Pons (tissue), 1 donor: ENCODE measurements around the gene PANK4.

Experiments
- DNase-seq: peaks from one replicate; pipeline ENCODE4 v3.0.0-alpha.2; 2016; ENCODE audit warnings: low spot score

Gene PANK4

DNA sequence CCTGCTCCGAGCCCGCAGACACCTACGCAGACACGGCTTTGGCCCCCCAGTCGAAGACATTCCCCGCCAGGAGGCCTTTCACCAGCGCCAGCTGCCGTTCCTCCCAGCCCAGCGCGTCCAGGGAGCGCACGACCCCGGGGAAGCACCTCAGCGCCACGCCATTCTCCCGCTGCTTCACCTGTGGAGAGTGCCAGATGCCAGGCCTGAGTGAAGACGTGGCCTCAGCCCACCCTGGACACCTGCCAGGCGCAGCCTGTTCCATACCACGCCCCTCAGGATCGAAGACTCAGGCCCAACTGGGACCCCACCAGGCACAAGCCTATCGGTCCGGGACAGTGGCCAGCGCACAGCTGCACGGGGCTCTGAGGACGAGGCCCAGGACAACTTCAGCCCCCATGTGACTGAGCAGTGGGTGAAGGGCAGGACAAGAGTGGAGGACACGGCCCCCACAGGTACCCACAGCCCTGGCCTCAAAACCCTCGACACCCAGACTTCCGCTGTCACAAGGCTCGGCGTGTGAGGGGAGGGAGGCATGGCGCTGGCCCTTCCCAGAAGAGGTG, 13.5 kb downstream of the PANK4 start:
- no peak for DNase-seq

DNA sequence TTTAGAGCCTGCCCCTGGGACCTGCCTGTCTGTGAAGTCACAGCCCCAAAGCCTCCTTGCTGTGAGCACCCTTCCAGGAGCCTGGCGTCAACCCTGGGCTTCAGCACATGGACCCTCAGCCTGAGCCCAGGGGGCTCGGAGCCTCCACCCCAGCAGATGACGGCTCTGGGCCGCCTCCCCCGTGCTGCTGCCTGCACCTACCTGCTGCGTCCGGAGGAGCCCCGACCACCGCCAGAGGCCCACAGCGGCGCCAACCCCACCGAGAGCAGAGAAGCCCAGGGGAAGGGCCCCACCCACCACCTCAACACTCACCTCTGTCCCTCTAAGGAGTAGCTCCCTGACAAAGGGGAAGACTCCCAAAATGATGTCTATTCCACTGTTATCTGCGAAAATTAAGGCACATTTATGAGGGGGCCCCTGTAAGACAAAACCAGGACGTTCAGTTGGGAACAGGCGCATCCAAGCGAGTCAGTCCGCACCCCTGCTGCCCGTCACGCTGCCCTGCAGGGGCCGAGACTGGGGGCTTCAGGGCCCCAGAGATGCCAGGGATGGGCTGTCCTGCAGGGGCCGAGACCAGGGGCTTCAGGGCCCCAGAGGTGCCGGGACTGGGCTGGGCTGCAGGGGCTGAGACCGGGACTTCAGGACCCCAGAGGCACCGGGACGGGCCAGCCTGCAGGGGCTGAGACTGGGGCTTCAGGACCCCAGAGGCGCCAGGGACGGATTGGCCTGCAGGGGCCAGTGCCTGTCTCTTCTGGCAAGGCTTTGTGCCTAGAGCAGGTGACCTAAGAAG, 15.8 kb downstream of the PANK4 start:
- no peak for DNase-seq

- no peak for DNase-seq
Measured at GRCh38 chr1:2509589-2509988, 16.8 kb downstream of the PANK4 start.

GRCh38 chr1:2508751-2509150, 17.6 kb downstream of the PANK4 start:
- no peak for DNase-seq

DNA sequence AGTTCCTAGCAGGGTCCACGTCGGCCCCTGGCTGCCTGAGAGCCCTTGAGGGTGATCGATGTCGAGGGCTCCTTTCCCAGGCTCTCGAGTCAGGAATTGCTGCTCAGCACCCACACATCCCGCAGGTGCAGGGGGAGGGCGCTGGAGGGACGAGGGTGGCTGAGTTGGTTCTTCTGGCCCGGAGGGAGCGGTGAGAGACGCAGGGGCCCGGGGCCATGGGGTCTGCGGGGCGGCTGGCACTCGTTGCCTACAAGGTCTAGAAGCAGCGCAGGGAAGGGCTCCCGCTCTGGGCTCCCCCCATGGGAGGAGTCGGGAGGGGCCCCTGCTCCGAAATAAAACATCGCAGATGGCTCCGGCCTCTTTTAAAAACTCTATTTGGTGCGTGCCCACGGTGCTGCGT, 18.2 kb downstream of the PANK4 start:
- no peak for DNase-seq

DNA sequence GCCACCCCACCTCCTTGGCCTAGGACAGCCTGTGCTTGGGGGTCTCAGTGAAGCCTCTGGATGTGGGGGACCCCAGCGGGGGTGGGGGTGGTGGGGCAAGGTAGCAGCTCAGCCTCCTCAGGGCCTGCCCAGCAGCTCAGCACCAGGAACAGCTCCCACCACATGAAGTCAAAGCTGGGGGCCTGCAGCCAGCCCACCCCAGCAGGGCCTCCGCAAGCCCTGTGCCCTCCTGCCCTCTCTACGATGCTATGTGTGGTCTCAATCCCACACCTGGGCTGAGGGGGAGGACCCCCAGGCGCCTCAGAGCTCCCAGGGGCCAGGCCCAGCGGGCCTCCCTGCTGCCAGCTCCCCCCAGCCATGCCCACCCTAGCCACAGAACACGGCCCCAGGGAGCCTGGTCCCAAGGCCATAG, 18.6 kb downstream of the PANK4 start:
- no peak for DNase-seq

- DNase-seq: no peak
Measured at GRCh38 chr1:2506901-2507565, 19.4 kb downstream of the PANK4 start.

DNA sequence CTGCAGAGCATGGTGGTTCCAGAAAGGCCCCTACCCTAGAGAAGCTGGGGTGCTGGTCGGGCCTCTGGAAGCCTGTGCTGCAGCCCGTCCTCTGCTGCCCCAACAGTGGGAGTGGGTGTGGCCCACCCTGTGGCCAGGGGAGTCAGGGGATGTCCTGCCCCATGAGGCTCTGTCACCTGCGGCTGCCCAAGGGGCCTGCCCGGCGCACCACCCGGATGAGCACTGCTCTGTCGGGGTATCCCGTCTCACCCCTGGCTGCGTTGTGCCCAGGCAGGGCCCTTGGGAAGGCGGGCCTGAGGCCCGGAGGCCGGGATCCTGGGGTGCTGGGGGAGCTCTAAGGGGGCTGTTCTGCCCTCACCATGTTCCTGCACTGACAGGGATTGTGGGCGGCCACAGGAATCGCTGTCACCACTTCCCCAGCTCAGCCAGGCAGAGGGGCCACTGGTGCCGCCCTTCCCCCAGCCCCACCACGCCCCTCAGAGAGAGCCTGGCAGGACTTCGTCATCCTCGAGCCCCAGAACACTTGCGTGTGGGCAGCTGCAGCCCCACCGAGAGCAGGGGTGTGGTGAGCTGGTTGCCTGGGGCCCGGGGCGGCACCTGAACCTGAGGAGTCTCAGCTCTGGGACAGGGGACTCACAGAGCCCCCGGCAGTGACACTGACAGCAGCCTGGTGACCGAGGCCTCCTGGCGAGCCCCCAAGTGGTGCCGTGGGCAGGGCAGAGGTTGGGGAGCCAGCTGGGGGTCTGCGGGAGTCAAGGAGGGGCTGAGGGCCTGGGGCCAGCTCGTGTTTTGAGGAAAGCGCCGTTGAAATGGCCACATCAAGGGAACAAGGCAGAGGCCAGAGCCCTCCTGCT, 20.2 kb downstream of the PANK4 start:
- DNase-seq: no peak

GRCh38 chr1:2505461-2505994, 20.9 kb downstream of the PANK4 start:
- no peak for DNase-seq

GRCh38 chr1:2504949-2505272, 21.5 kb downstream of the PANK4 start:
- no peak for DNase-seq

DNA sequence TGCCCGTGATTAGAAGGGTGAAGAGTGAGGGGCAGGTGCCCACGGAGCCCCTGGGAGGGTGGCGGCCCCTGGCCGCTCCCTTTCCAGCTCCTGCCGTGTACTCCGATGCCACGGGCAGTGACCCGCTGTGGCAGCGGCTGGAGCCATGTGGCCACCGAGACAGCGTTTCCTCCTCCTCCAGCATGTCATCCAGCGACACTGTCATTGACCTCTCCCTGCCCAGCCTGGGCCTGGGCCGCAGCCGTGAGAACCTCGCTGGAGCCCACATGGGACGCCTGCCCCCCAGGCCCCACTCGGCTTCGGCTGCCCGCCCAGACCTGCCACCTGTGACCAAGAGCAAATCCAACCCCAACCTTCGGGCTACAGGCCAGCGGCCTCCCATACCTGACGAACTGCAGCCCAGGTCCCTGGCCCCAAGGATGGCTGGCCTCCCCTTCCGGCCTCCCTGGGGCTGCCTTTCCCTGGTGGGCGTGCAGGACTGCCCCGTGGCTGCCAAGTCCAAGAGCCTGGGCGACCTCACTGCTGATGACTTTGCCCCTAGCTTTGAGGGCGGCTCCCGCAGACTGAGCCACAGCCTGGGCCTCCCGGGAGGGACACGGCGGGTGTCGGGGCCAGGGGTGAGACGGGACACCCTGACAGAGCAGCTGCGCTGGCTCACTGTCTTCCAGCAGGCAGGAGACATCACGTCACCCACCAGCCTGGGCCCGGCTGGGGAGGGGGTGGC, 22.0 kb downstream of the PANK4 start:
- DNase-seq: no peak

GRCh38 chr1:2503554-2504224, 22.7 kb downstream of the PANK4 start:
- DNase-seq: no peak

- no peak for DNase-seq
Measured at GRCh38 chr1:2502661-2503553, 23.5 kb downstream of the PANK4 start.

DNA sequence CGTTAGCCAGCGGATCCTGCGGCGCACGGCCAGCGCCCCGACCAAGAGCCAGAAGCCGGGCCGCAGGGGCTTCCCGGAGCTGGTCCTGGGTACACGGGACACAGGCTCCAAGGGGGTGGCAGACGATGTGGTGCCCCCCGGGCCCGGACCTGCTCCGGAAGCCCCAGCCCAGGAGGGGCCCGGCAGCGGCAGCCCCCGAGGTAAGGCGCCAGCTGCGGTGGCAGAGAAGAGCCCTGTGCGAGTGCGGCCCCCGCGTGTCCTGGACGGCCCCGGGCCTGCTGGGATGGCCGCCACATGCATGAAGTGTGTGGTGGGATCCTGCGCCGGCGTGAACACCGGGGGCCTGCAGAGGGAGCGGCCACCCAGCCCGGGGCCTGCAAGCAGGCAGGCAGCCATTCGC, 24.2 kb downstream of the PANK4 start:
- DNase-seq: no peak

- no peak for DNase-seq
Measured at GRCh38 chr1:2501820-2502119, 24.6 kb downstream of the PANK4 start.

DNA sequence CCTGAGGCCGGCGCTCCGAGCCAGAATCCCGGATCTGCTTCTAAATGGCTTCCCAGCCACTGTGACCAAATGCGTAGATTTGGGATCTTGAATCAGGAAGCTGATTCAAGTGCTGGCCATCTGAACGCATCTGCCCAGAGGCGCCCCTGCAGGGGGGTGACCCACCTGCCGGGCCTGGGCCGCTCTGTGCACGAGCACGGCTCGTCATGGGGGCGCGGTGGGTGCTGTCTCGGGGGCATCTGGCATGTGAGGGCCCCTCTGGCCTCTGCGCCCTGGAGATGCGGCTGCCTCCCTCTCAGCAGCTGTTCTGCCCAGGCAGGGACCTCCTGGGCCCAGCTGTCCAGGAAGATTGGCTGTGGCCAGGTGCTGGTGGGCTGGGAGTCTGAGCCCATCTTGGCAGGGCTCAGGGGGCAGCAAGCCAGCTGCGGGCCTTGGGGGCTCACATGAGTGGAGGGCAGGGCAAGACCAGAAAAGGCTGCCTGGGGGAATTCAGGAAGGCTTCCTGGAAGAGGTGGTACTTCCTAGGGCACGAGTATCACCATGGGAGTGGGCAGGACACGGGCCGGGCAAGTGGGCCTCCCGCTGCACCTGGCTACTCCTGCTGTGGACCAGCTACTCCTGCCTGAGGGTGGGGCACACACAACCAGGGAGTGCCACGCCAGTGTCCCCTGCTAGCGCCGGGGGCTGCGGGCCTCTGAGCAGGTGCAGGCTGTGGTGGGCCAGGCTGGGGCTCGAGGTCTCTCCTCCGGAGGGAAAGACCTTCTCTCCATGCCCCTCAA, 25.2 kb downstream of the PANK4 start:
- no peak for DNase-seq

DNA sequence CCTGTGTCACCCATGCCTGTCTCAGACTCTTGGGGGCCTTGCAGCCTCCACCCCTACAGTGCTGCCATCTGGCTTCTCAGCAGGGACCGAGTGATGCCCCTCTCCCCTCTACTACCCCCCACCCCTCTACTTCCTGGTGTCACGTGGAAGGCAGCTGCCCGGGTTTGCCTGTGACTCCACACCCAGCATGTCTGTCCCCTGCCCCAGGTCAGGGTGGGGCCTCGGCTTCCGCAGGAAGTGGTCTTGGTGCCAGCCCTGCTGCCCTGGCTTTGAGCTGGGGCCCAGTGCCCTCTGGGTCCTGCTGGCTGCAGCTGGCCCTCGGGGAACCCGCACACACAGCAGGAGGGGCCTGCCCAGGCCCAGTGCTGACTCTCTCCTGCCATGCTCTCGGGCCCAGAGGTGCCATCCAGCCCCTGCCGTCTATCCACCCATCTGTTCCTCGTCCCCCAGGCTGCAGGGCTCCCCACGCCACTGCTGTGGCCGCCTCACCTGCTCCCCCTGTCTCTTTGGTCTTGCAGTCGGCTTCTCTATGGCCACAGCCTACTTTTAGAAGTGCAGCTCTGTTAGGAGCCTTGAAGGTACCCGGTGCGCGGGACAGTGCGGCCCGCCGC, 26.3 kb downstream of the PANK4 start:
- DNase-seq: no peak

- no peak for DNase-seq
Measured at GRCh38 chr1:2499260-2499659, 27.1 kb downstream of the PANK4 start.

DNA sequence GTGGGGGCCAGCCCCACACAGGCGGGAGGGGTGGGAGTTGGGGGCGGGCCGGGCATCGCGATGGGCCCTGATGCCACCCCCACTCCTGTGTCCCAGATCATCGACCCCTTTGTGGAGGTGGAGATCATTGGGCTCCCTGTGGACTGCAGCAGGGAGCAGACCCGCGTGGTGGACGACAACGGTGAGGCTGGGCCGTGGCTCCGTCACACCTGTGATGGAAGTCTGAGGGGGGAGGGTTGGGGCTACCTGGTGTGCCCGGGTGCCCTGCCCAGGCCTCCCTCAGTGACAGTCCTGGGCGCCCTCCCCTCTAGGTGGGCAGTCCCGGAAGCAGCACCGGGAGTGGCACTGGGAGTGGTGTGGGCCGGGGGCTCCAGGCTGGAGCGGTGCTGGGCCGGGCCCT, 27.7 kb downstream of the PANK4 start:
- no peak for DNase-seq
